Peyer's patch (tissue), 4 donors: ENCODE measurements around the gene SYCP2.

Experiments used
- POLR2A ChIP-seq, 2 donors: fragments of 450-650 bp; IDR thresholded peaks; one replicate each; pipeline ENCODE4 v1.5.1; 2017; ENCODE audit warnings: antibody characterized with exemption in 2 of 2, mild to moderate bottlenecking in 2 of 2, moderate library complexity in 2 of 2
- TF ChIP-seq, protein P1 (sequence below), 6 experiments: fragments of 450-650 bp in 4 of 6; fragments of 200-600 bp in 2 of 6; sonication (generic) in 1 of 6; IDR thresholded peaks; one replicate each; pipeline ENCODE4 v1.5.1; 2017 to 2019; ENCODE audit warnings: antibody characterized with exemption in 6 of 6, mild to moderate bottlenecking in 3 of 6, moderate library complexity in 1 of 6

DNA sequence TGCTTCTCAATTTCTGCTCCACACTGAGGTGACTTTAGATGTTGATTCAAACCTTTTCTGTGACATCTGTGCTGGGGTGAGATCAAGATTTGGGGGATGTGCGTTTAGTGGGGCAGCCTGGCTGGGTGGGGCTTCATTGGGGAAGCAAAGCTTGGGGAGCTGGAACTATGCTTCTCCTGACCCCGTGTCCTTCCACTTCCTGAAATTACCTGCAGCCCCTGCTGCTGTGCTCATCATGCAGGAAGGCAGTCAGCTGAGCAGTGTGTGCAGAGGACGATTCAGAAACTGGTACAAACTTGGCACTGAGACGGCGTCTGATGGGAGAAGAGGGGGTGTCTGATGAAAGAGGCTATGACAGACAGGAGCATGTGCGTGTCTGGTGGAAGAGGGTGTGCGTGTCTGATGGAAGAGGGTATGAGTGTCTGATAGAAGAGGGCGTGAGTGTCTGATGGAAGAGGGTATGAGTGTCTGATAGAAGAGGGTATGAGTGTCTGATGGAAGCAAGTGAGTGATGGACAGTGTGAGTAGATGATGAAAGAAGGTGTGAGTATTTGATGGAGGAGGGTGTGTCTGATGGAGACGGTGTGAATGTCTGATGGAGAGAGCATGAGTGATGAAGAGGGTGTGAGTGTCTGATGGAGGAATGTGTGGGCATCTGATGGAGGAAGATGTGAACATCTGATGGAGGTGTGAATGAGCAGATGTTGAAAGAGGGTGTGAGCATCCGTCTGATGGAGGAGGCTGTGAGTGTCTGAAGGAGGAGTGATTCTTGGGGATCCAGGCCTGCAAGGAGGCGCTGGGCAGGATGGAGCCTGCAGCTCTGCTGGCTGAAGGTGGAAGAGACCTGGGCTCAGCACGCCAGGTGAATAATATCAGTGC, 103.4 kb downstream of the SYCP2 start:
- TF ChIP-seq, protein P1, sequence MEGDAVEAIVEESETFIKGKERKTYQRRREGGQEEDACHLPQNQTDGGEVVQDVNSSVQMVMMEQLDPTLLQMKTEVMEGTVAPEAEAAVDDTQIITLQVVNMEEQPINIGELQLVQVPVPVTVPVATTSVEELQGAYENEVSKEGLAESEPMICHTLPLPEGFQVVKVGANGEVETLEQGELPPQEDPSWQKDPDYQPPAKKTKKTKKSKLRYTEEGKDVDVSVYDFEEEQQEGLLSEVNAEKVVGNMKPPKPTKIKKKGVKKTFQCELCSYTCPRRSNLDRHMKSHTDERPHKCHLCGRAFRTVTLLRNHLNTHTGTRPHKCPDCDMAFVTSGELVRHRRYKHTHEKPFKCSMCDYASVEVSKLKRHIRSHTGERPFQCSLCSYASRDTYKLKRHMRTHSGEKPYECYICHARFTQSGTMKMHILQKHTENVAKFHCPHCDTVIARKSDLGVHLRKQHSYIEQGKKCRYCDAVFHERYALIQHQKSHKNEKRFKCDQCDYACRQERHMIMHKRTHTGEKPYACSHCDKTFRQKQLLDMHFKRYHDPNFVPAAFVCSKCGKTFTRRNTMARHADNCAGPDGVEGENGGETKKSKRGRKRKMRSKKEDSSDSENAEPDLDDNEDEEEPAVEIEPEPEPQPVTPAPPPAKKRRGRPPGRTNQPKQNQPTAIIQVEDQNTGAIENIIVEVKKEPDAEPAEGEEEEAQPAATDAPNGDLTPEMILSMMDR (IDR thresholded peaks at IDR 0.05): no peak
- no peak for TF ChIP-seq POLR2A (IDR thresholded peaks at IDR 0.05)
